K562 (cell line): Measurements from ENCODE around the gene ZNF334. TPM values are rescaled to one million over a fixed set of nuclear protein-coding genes. Genes with fewer than 3 reads are reported as not detected.

ENCODE experiments used
- ATAC-seq: fragments of 200-7000 bp; cut with Tn5 transposase; 3 replicates; pipeline ENCODE4 v1.9.1; 2020; ENCODE audit warnings: moderate library complexity
- BruUV-seq: library from RNA; stranded (reverse); fragments of 400-500 nt; replicated peaks from 2 replicates; lab custom pipeline; 2021; lab: Mats Ljungman, UMichigan
- CTCF ChIA-PET: fragments of 300-600 bp; formaldehyde crosslinking; extraction: SDS; loops from one replicate; lab custom pipeline; 2021; ENCODE audit warnings: low intra/inter-chr PET ratio; lab: Yijun Ruan, JAX
- POLR2A ChIA-PET: fragments of 300-600, 350-650 bp; sonication (Branson Sonifier 250); formaldehyde crosslinking; extraction: SDS; loops from one replicate; lab custom pipeline; 2021; ENCODE audit warnings: antibody characterized with exemption, inconsistent platforms; lab: Yijun Ruan, JAX
- DNase-seq, 4 experiments: peaks; one replicate each; pipeline versions ENCODE4 v3.0.0 to v3.0.0-alpha.2; 2011 to 2018; ENCODE audit warnings: low spot score in 3 of 4, mixed read lengths in 3 of 4; ENCODE audit errors: extremely low read depth in 1 of 4
- FAIRE-seq: peaks from 2 replicates; lab custom pipeline; 2011; peaks lifted over from hg19 to GRCh38; lab: Jason Lieb, UNC
- H2AFZ ChIP-seq: 2 replicates; pipeline ENCODE4 v1.6.0; 2011; ENCODE audit warnings: low read depth, low read length, control low read depth, inconsistent platforms
- H3K27ac ChIP-seq: fragments of 200-600 bp; 3 replicates; pipeline ENCODE4 v1.8.0; 2011; ENCODE audit warnings: low read depth, mild to moderate bottlenecking, control low read depth, inconsistent platforms, low read length, moderate library complexity, mixed read lengths; ENCODE audit errors: extremely low read depth
- H3K27me3 ChIP-seq, 2 experiments: fragments of 300-600 bp in 1 of 2; 2 replicates in 1 of 2; 3 replicates in 1 of 2; pipeline versions ENCODE4 v1.6.0 to v1.8.0; 2011; ENCODE audit warnings: inconsistent platforms in 2 of 2, low read length in 2 of 2, mild to moderate bottlenecking in 1 of 2, mixed read lengths in 1 of 2, moderate library complexity in 1 of 2; ENCODE audit not compliant: control insufficient read depth in 2 of 2, insufficient read depth in 2 of 2
- H3K36me3 ChIP-seq: fragments of 300-600 bp; 3 replicates; pipeline ENCODE4 v1.8.0; 2011; ENCODE audit warnings: mild to moderate bottlenecking, low read length, inconsistent platforms; ENCODE audit not compliant: control insufficient read depth, insufficient read depth
- H3K4me1 ChIP-seq, 2 experiments: fragments of 200-600 bp in 1 of 2; replicated peaks in 1 of 2; 2 replicates in 1 of 2; 3 replicates in 1 of 2; pipeline versions ENCODE4 v1.5.1 to v1.8.0; 2011; ENCODE audit warnings: inconsistent platforms in 2 of 2, low read length in 2 of 2, mild to moderate bottlenecking in 1 of 2, mixed read lengths in 1 of 2, moderate library complexity in 1 of 2; ENCODE audit not compliant: control insufficient read depth in 2 of 2, insufficient read depth in 2 of 2
- H3K4me2 ChIP-seq: 2 replicates; pipeline ENCODE4 v1.6.1; 2011; ENCODE audit warnings: low read length, control low read depth, inconsistent platforms, mixed read lengths; ENCODE audit not compliant: insufficient read depth
- H3K4me3 ChIP-seq: fragments of 200-600 bp; sonication (generic), shearing (Covaris generic); 2 replicates; pipeline ENCODE4 v1.5.1; 2016; ENCODE audit warnings: control low read depth, inconsistent platforms
- H3K79me2 ChIP-seq: fragments of 200-600 bp; 3 replicates; pipeline ENCODE4 v1.8.0; 2011; ENCODE audit warnings: low read length, inconsistent platforms; ENCODE audit not compliant: control insufficient read depth, insufficient read depth
- H3K9ac ChIP-seq, 2 experiments: 2 replicates each; pipeline versions ENCODE4 v1.6.0 to v1.6.1; 2011; ENCODE audit warnings: low read depth in 2 of 2, low read length in 2 of 2, control low read depth in 1 of 2, inconsistent platforms in 1 of 2, mild to moderate bottlenecking in 1 of 2, mixed read lengths in 1 of 2; ENCODE audit not compliant: insufficient read depth in 1 of 2
- H3K9me1 ChIP-seq: one replicate; pipeline ENCODE4 v1.6.0; 2011; ENCODE audit warnings: inconsistent platforms, mild to moderate bottlenecking, low read length, moderate library complexity; ENCODE audit not compliant: control insufficient read depth, insufficient read depth
- H3K9me3 ChIP-seq: replicated peaks from 2 replicates; pipeline ENCODE4 v1.5.1; 2011; ENCODE audit warnings: low read depth, low read length, inconsistent platforms; ENCODE audit not compliant: control insufficient read depth, insufficient read depth
- H4K20me1 ChIP-seq: replicated peaks from 2 replicates; pipeline ENCODE4 v1.6.1; 2011; ENCODE audit warnings: low read length, inconsistent platforms, mixed read lengths; ENCODE audit not compliant: control insufficient read depth, insufficient read depth
- CCAR2 ChIP-seq: fragments of 200-400 bp; formaldehyde crosslinking; IDR thresholded peaks from 2 replicates; pipeline ENCODE4 v1.6.1; 2017; ENCODE audit warnings: mild to moderate bottlenecking, low read depth, low read length
- SPI1 ChIP-seq: IDR thresholded peaks from 2 replicates; pipeline ENCODE4 v1.6.1; 2011; ENCODE audit warnings: low read depth, low read length, control low read depth, borderline replicate concordance
- ZNF609 ChIP-seq: sonication (generic); formaldehyde crosslinking; IDR thresholded peaks from 2 replicates; pipeline ENCODE4 v1.8.1; 2023; ENCODE audit warnings: missing genetic modification reagents, mild to moderate bottlenecking, borderline replicate concordance
- ZNF79 ChIP-seq: fragments of 250-450 bp; sonication (Bioruptor Pico); IDR thresholded peaks from 2 replicates; pipeline ENCODE4 v1.4.0; 2020; ENCODE audit warnings: low read depth, mild to moderate bottlenecking, moderate library complexity
- WGBS: fragments of 100-300 bp; shearing (Covaris generic); methylation state at CpG from one replicate; pipeline ENCODE4 v1.1.6; 2016; ENCODE audit warnings: low coverage, mixed read lengths; ENCODE audit not compliant: insufficient coverage; ENCODE audit errors: missing lambda C conversion rate; 5-methylcytosine and 5-hydroxymethylcytosine counted together
- in situ Hi-C: fragments of 300-500 bp; cut with MboI; formaldehyde crosslinking; loops from 4 replicates; pipeline ENCODE4 v1.15.0; 2018; ENCODE audit warnings: inconsistent platforms, mixed read lengths
- intact Hi-C: fragments of 100-400 bp; cut with micrococcal nuclease; formaldehyde crosslinking; loops from 2 replicates; pipeline ENCODE4 v1.14.2; 2022
- polyA plus RNA-seq, 8 experiments: library from polyadenylated mRNA; depleted of rRNA in 4 of 8; stranded (reverse) in 5 of 8; unstranded in 3 of 8; fragments of >200 nt; fragmentation: Nextera tagmentation in 2 of 8; fragmentation: Illumina TruSeq in 1 of 8; extraction: Ambion mirVana in 2 of 8; extraction: Trizol in 1 of 8; gene quantifications; 2 replicates each; pipeline versions ENCODE4 v1.2.1 to v1.2.3, GENCODE V29; 2011 to 2014; ENCODE audit warnings: inconsistent platforms in 1 of 8, missing spikeins in 1 of 8
- total RNA-seq, 7 experiments: library from RNA; depleted of rRNA in 6 of 7; stranded (reverse); fragments of >200 nt in 6 of 7; fragmentation: Illumina TruSeq in 2 of 7; extraction: Trizol in 2 of 7; gene quantifications; 2 replicates each; pipeline versions ENCODE4 v1.2.1 to v1.2.3, GENCODE V29; 2011 to 2021; ENCODE audit warnings: low replicate concordance in 1 of 7

Gene ZNF334
- total and polyA plus RNA-seq, 9 of the 15 experiments (the other 6 are each of a cell fraction or from before 2014, with no cell fraction given), result 0.06 to 0.27 (median 0.21) TPM; not detected in 1

GRCh38 chr20:46550461-46550860, 37.1 kb upstream of the ZNF334 start, which contains the start of gene OCSTAMP:
Gene OCSTAMP (minus strand): TSS chr20:46550654. CDS start chr20:46550560, 94 bp downstream.
- Histone ChIP-seq H3K9me3 (no peaks in the 10 kb centered on the region), H3K36me3 (no peaks in the 10 kb centered on the region), H3K27me3 (peaks cover 5 to 35% of the 10 kb centered on the region in 2 experiments; a peak in 3 of 5 replicates), H3K79me2 (no peaks in the 10 kb centered on the region), H4K20me1 (no peaks in the 10 kb centered on the region), H3K4me3 (no peak within 1 kb of the TSS), H3K9ac (no peak within 1 kb of the TSS), H2AFZ (no peak within 1 kb of the TSS), H3K27ac (no peak within 1 kb of the TSS), H3K4me1 (peaks cover 5 to 7% of the 10 kb centered on the region in 2 experiments; a peak in 1 of 5 replicates), H3K4me2 (no peak within 1 kb of the TSS), H3K9me1 (no peaks in the 10 kb centered on the region)
- ChIA-PET CTCF (no interaction called here), POLR2A (interaction anchor here (0.6 to 1.5 kb wide), 2 partner anchors 12 to 21 kb away, joined by 4 to 6 read pairs; no protein-coding TSS in a partner anchor)
- in situ Hi-C loops, result no loop called here
- 0% methylated on average over 9 of the region's 9 CpGs for WGBS
- BruUV-seq, result no TSS peak
- DNase-seq (no peak), ATAC-seq (no peak), FAIRE-seq (no peak)
- TF ChIP-seq ZNF609 (no peak), ZNF79 (CRISPR knock-in tag) (no peak), CCAR2 (no peak), SPI1 (peak; percentile 67; the same call in 1 of the 2 replicates)
- intact Hi-C loops, result no loop called here
